GM23338 (cell line): ENCODE results near the gene OR13A1.

Experiments used
- CREB1 ChIP-seq: fragments of 250-450 bp; sonication (Bioruptor Pico); IDR thresholded peaks from 2 replicates; pipeline ENCODE4 v1.5.0; 2020; ENCODE audit warnings: low read depth, mild to moderate bottlenecking, moderate library complexity
- EZH2 ChIP-seq: fragments of 200-600 bp; sonication (generic); IDR thresholded peaks from one replicate; pipeline ENCODE4 v1.8.0; 2017; ENCODE audit warnings: antibody characterized with exemption, mild to moderate bottlenecking, low read depth; ENCODE audit not compliant: unreplicated experiment
- POLR2AphosphoS5 ChIP-seq: IDR thresholded peaks from 2 replicates; pipeline ENCODE4 v1.6.1; 2016; ENCODE audit warnings: antibody characterized with exemption, low read depth
- TF ChIP-seq, protein P1 (sequence below), 2 experiments: fragments of 200-600 bp in 1 of 2; sonication (generic) in 1 of 2; conservative IDR thresholded peaks; 2 replicates each; pipeline versions ENCODE4 v1.5.1 to v1.6.1; 2016 to 2017; ENCODE audit warnings: antibody characterized with exemption in 2 of 2, low read depth in 2 of 2, mild to moderate bottlenecking in 2 of 2, moderate library complexity in 1 of 2

DNA sequence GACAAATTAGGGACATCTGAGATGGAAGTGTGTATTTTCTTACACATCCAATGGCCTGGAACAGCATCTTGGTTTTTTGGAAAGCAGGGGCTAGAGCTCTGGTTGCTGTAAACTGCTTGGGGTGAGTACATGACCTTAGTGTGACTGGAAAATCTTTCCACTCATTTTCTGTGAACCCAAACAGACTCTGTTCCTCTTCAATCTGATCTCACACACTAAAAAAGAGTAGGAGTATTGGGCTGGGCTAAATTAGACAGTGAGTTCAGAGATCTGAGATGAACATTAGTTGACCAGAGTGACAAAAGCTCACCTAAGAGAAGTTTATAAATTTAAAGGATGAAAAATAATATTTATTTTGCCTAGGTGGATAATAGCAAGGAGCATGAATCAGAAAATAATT lies 59.2 kb downstream of the OR13A1 start:
- no peak for TF ChIP-seq EZH2
- no peak for TF ChIP-seq POLR2AphosphoS5
- TF ChIP-seq, protein P1, sequence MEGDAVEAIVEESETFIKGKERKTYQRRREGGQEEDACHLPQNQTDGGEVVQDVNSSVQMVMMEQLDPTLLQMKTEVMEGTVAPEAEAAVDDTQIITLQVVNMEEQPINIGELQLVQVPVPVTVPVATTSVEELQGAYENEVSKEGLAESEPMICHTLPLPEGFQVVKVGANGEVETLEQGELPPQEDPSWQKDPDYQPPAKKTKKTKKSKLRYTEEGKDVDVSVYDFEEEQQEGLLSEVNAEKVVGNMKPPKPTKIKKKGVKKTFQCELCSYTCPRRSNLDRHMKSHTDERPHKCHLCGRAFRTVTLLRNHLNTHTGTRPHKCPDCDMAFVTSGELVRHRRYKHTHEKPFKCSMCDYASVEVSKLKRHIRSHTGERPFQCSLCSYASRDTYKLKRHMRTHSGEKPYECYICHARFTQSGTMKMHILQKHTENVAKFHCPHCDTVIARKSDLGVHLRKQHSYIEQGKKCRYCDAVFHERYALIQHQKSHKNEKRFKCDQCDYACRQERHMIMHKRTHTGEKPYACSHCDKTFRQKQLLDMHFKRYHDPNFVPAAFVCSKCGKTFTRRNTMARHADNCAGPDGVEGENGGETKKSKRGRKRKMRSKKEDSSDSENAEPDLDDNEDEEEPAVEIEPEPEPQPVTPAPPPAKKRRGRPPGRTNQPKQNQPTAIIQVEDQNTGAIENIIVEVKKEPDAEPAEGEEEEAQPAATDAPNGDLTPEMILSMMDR (conservative IDR thresholded peaks at IDR 0.05; ENCODE audit: low read depth in 2 of 2), result no peak
- no peak for TF ChIP-seq CREB1
